PC-3 (cell line): ENCODE results near the gene UGGT1. TPM values are rescaled to one million over a fixed set of nuclear protein-coding genes. Genes with fewer than 3 reads are reported as not detected.

Experiments used
- ATAC-seq: fragments of 200-7000 bp; cut with Tn5 transposase; 2 replicates; pipeline ENCODE4 v1.9.1; 2020; ENCODE audit warnings: mild to moderate bottlenecking, moderate library complexity
- BruUV-seq: library from RNA; stranded (reverse); fragments of 400-500 nt; replicated peaks from 2 replicates; lab custom pipeline; 2021; lab: Mats Ljungman, UMichigan
- CTCF ChIA-PET: fragments of 300-600 bp; sonication (Branson Sonifier 250); formaldehyde crosslinking; loops from one replicate; lab custom pipeline; 2022; ENCODE audit warnings: antibody characterized with exemption; lab: Charles Lee
- POLR2A ChIA-PET: fragments of 300-600 bp; sonication (Branson Sonifier 250); formaldehyde crosslinking; loops from one replicate; lab custom pipeline; 2022; ENCODE audit warnings: antibody characterized with exemption; ENCODE audit not compliant: unreplicated experiment; lab: Charles Lee
- DNase-seq: peaks from one replicate; pipeline ENCODE4 v3.0.0-alpha.2; 2015
- H2AFZ ChIP-seq: fragments of 300-600 bp; sonication (generic); 2 replicates; pipeline ENCODE4 v1.6.0; 2016; ENCODE audit warnings: antibody characterized with exemption, low read length
- H3F3A ChIP-seq: fragments of 300-600 bp; sonication (generic); one replicate; pipeline ENCODE4 v1.6.0; 2017; ENCODE audit warnings: antibody characterized with exemption, low read length, control low read depth, mild to moderate bottlenecking; ENCODE audit not compliant: unreplicated experiment
- H3K27ac ChIP-seq: fragments of 300-600 bp; sonication (generic); 2 replicates; pipeline ENCODE4 v1.5.1; 2016; ENCODE audit warnings: mild to moderate bottlenecking, low read length
- H3K27me3 ChIP-seq: fragments of 300-600 bp; sonication (generic); 2 replicates; pipeline ENCODE4 v1.6.1; 2016; ENCODE audit warnings: low read length, mixed read lengths
- H3K36me3 ChIP-seq: fragments of 300-600 bp; sonication (generic); 2 replicates; pipeline ENCODE4 v1.6.1; 2016; ENCODE audit warnings: low read depth, mixed run types, low read length, mixed read lengths
- H3K4me1 ChIP-seq: fragments of 300-600 bp; sonication (generic); 2 replicates; pipeline ENCODE4 v1.5.1; 2016; ENCODE audit warnings: low read length; ENCODE audit not compliant: insufficient read depth
- H3K4me2 ChIP-seq: fragments of 300-600 bp; sonication (generic); 2 replicates; pipeline ENCODE4 v1.6.0; 2016; ENCODE audit warnings: low read length
- H3K4me3 ChIP-seq: fragments of 300-600 bp; sonication (generic); 2 replicates; pipeline ENCODE4 v1.5.1; 2016; ENCODE audit warnings: mild to moderate bottlenecking, low read length, mixed read lengths
- H3K79me2 ChIP-seq: fragments of 300-600 bp; sonication (generic); 2 replicates; pipeline ENCODE4 v1.6.1; 2017; ENCODE audit warnings: low read length, mixed read lengths
- H3K9ac ChIP-seq: fragments of 300-600 bp; sonication (generic); 2 replicates; pipeline ENCODE4 v1.6.0; 2016; ENCODE audit warnings: mild to moderate bottlenecking, low read length
- H3K9me2 ChIP-seq: fragments of 300-600 bp; sonication (generic); replicated peaks from 2 replicates; pipeline ENCODE4 v1.6.1; 2016; ENCODE audit warnings: mixed run types, low read length, mixed read lengths
- H3K9me3 ChIP-seq: fragments of 300-600 bp; sonication (generic); 2 replicates; pipeline ENCODE4 v1.6.1; 2016; ENCODE audit warnings: low read length, mixed read lengths
- H4K20me1 ChIP-seq: fragments of 300-600 bp; sonication (generic); 2 replicates; pipeline ENCODE4 v1.6.1; 2016; ENCODE audit warnings: low read length, mixed read lengths
- EZH2 ChIP-seq: fragments of 300-600 bp; sonication (generic); IDR thresholded peaks from one replicate; pipeline ENCODE4 v1.6.1; 2017; ENCODE audit warnings: antibody characterized with exemption, mild to moderate bottlenecking, low read length; ENCODE audit not compliant: unreplicated experiment
- EZH2phosphoT487 ChIP-seq: fragments of 300-600 bp; sonication (generic); IDR thresholded peaks from 2 replicates; pipeline ENCODE4 v1.6.1; 2018; ENCODE audit warnings: mild to moderate bottlenecking, antibody characterized with exemption, low read length, borderline replicate concordance
- intact Hi-C: fragments of 100-400 bp; cut with micrococcal nuclease; formaldehyde crosslinking; loops from 2 replicates; pipeline ENCODE4 v1.9.0; 2023
- total RNA-seq: library from RNA; depleted of rRNA; stranded (reverse); fragments of >200 nt; gene quantifications from 2 replicates; pipeline ENCODE4 v1.2.3, GENCODE V29; 2014
- TF ChIP-seq, protein P1 (sequence below): fragments of 300-600 bp; sonication (generic); conservative IDR thresholded peaks from 2 replicates; pipeline ENCODE4 v1.5.1; 2017; ENCODE audit warnings: antibody characterized with exemption, low read depth, mild to moderate bottlenecking, low read length

Gene UGGT1
- total RNA-seq, 1 experiment from 2014 or later, result 59.9 TPM

DNA sequence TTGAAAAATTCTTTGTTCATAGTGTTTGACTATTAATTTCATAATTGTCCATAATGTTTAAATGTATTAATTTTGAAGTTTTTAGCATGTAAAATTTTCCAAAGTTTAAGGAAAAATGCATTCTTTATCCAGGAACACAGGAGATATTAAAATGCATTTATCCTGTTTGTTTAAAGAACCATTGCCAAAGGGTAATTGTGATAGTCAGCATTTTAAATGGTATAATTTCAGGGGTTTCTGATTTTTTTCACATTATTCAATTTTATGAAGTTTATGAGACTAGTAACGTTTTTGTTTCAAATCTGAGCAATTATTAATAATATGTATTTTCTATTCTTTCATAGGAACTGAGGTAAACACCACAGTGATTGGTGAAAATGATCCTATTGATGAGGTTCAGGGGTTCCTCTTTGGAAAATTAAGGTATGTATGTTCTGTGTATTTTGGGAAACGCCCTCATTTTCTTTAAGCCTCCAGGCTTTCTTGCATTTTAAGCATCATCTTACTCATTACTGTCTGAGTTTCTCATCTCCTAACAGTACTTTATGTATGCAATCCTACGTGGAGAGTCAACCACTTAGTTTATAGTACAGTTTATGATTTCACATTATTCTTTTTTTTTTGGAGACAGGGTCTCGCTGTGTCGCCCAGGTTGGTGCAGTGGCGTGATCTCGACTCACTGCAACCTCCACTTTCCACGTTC, 25.1 kb downstream of the UGGT1 start:
- Histone ChIP-seq H3K9me2 (no peaks in the 10 kb centered on the region), H3F3A (no peaks in the 10 kb centered on the region), H3K9me3 (no peaks in the 10 kb centered on the region), H3K79me2 (no peaks in the 10 kb centered on the region), H3K27ac (no peak overlapping the region), H4K20me1 (no peaks in the 10 kb centered on the region), H2AFZ (no peak overlapping the region), H3K9ac (no peak overlapping the region), H3K27me3 (no peaks in the 10 kb centered on the region), H3K4me3 (no peak overlapping the region), H3K4me1 (no peaks in the 10 kb centered on the region), H3K36me3 (peaks cover 44% of the 10 kb centered on the region), H3K4me2 (no peak overlapping the region)
- no TSS peak for BruUV-seq
- ATAC-seq, result no peak
- POLR2A ChIA-PET, result no interaction called here
- intact Hi-C loops, result no loop called here
- no peak for DNase-seq
- CTCF ChIA-PET, result no interaction called here
- TF ChIP-seq EZH2, result no peak
- TF ChIP-seq, protein P1, sequence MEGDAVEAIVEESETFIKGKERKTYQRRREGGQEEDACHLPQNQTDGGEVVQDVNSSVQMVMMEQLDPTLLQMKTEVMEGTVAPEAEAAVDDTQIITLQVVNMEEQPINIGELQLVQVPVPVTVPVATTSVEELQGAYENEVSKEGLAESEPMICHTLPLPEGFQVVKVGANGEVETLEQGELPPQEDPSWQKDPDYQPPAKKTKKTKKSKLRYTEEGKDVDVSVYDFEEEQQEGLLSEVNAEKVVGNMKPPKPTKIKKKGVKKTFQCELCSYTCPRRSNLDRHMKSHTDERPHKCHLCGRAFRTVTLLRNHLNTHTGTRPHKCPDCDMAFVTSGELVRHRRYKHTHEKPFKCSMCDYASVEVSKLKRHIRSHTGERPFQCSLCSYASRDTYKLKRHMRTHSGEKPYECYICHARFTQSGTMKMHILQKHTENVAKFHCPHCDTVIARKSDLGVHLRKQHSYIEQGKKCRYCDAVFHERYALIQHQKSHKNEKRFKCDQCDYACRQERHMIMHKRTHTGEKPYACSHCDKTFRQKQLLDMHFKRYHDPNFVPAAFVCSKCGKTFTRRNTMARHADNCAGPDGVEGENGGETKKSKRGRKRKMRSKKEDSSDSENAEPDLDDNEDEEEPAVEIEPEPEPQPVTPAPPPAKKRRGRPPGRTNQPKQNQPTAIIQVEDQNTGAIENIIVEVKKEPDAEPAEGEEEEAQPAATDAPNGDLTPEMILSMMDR, result no peak
- TF ChIP-seq EZH2phosphoT487, result no peak

DNA sequence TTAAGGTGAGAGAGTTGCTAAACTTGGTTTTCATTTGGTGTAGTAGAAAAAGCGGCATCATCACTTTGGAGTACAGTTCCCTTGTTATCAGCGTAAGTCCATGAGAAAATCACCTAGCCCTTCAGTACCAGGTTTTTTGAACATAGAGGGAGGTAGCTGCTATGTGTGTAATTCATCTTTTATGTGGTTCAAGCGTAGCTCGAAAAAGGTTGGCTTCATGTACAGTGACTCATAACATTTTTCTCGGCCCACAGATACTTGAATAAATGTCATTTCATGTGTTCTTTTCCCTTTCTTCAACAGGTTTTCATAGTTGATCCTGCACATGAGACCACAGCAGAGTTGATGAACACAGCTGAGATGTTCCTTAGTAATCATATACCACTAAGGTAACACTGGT, 43.6 kb downstream of the UGGT1 start:
- intact Hi-C loops, result no loop called here
- no peak for ATAC-seq
- BruUV-seq, result no TSS peak
- H3K9me2 ChIP-seq, result no peaks in the 10 kb centered on the region
- TF ChIP-seq, protein P1, result no peak
- TF ChIP-seq EZH2 (no peak), EZH2phosphoT487 (no peak)
- H2AFZ ChIP-seq, result no peak overlapping the region
- H3K79me2 ChIP-seq, result no peaks in the 10 kb centered on the region
- H3K4me1 ChIP-seq, result no peaks in the 10 kb centered on the region
- H3K4me3 ChIP-seq, result no peak overlapping the region
- DNase-seq, result no peak
- no peak overlapping the region for H3K9ac ChIP-seq
- no peaks in the 10 kb centered on the region for H3K27me3 ChIP-seq
- POLR2A ChIA-PET, result no interaction called here
- H3F3A ChIP-seq, result no peaks in the 10 kb centered on the region
- H4K20me1 ChIP-seq, result no peaks in the 10 kb centered on the region
- CTCF ChIA-PET, result no interaction called here
- peaks cover 50% of the 10 kb centered on the region for H3K36me3 ChIP-seq
- H3K4me2 ChIP-seq, result no peak overlapping the region
- no peak overlapping the region for H3K27ac ChIP-seq
- no peaks in the 10 kb centered on the region for H3K9me3 ChIP-seq

DNA sequence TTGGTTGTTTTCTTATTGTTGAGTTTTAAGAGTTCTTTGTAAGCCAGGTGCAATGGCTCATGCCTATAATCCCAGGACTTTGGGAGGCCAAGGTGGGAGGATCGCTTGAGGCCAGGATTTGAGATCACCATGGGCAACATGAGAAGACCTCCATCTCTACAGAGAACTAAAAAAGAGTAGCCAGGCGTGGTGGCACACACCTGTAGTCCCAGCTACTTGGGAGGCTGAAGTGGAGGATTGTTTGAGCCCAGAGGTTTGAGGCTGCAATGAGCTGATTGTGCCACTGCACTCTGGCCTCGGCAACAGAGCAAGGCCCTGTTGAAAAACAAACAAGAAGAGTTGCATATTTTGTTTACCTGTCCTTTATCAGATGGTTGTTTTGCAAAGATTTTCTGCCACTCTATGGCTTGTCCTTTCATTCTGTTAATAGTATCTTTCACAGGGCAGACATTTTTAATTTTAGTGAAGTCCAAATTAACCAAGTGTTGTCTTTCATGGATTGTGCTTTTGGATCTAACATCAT, 46.2 kb downstream of the UGGT1 start:
- Histone ChIP-seq H4K20me1 (no peaks in the 10 kb centered on the region), H3K9me3 (no peaks in the 10 kb centered on the region), H3K4me2 (no peak overlapping the region), H3K36me3 (peaks cover 55% of the 10 kb centered on the region), H2AFZ (no peak overlapping the region), H3K4me3 (no peak overlapping the region), H3K79me2 (no peaks in the 10 kb centered on the region), H3K4me1 (no peaks in the 10 kb centered on the region), H3K27ac (no peak overlapping the region), H3K9me2 (no peaks in the 10 kb centered on the region), H3K27me3 (no peaks in the 10 kb centered on the region), H3K9ac (no peak overlapping the region), H3F3A (no peaks in the 10 kb centered on the region)
- DNase-seq (no peak), ATAC-seq (no peak)
- BruUV-seq, result no TSS peak
- intact Hi-C loops, result no loop called here
- TF ChIP-seq, protein P1, result no peak
- TF ChIP-seq EZH2 (no peak), EZH2phosphoT487 (no peak)
- ChIA-PET CTCF (no interaction called here), POLR2A (no interaction called here)
